Measurements from ENCODE around the gene FOXQ1.

FOXQ1 gene

DNA sequence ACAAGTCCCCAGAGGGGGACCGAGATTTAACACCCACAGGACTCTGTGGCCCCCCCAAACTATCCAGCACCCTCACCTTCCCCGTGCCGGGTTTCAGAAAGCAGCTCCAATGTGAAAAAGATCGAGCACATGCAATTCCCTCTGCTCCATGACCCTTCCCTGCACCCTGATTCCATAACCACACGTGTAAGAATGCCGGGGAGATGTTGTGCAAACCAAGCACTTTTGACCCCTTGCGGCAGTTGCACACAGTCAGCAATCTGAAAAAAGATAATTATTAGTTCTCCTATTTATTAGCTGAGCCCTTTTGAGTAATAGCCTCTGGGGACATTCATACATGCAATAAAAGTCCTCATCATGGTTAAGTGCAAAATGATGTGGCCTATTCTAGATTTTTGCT lies 13.0 kb downstream of the FOXQ1 start:
- no peak overlapping the region for H3K27ac ChIP-seq
- H3K4me3 ChIP-seq (ENCODE audit: low read depth in 1 of 2, low read length in 1 of 2): no peak overlapping the region
- H3K9me3 ChIP-seq: no peaks in the 10 kb centered on the region
- peaks cover 61% of the 10 kb centered on the region for H3K27me3 ChIP-seq
- H3K4me1 ChIP-seq (ENCODE audit: control insufficient read depth in 1 of 2, insufficient read depth in 1 of 2, low read depth in 1 of 2, low read length in 1 of 2): no peaks in the 10 kb centered on the region
- no peaks in the 10 kb centered on the region for H3K36me3 ChIP-seq
- TF ChIP-seq, protein P1, sequence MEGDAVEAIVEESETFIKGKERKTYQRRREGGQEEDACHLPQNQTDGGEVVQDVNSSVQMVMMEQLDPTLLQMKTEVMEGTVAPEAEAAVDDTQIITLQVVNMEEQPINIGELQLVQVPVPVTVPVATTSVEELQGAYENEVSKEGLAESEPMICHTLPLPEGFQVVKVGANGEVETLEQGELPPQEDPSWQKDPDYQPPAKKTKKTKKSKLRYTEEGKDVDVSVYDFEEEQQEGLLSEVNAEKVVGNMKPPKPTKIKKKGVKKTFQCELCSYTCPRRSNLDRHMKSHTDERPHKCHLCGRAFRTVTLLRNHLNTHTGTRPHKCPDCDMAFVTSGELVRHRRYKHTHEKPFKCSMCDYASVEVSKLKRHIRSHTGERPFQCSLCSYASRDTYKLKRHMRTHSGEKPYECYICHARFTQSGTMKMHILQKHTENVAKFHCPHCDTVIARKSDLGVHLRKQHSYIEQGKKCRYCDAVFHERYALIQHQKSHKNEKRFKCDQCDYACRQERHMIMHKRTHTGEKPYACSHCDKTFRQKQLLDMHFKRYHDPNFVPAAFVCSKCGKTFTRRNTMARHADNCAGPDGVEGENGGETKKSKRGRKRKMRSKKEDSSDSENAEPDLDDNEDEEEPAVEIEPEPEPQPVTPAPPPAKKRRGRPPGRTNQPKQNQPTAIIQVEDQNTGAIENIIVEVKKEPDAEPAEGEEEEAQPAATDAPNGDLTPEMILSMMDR (IDR thresholded peaks at IDR 0.05): no peak

DNA sequence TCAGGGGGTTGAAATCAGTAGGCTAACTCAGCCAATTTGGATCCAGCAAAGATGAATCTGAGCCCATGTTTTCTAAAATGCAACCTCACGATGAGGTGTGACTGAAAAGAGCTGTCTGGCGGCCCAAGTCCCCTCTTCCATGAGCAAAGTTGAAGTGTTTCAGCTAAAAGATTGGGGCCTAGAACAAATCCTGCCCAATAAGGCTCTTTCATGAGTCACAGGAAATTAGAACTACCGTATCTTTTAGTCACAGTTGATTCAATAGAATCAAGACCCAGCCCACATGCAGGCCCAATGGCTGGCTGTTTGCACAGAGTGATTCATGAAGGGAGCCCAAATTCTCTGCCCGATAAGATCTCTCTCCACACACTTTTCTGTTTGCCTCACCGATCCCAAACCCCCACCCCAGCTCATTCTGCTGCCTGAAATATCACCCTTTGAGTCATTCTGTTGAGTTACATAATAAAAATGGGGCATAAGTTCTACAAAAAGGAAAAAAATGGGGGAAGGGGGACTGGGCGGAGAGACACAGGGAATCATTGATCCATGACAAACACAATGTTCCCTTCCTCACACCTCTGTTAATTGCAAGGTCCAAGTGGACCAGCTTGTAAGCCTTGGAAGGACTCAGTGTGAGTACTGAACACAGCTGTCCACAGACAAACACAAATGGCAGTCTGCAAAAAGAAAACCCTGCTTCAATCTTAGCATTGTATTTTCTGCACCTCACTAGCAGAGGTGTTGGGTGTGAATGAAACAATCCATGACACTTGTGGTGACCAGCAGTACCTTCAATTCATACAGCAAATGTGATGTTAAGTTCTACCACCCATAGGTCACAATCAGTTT lies 13.8 kb downstream of the FOXQ1 start:
- H3K4me1 ChIP-seq (ENCODE audit: control insufficient read depth in 1 of 2, insufficient read depth in 1 of 2, low read depth in 1 of 2, low read length in 1 of 2): no peaks in the 10 kb centered on the region
- H3K27ac ChIP-seq: no peak overlapping the region
- peaks cover 61% of the 10 kb centered on the region for H3K27me3 ChIP-seq
- H3K4me3 ChIP-seq (ENCODE audit: low read depth in 1 of 2, low read length in 1 of 2): no peak overlapping the region
- TF ChIP-seq, protein P1 (IDR thresholded peaks at IDR 0.05): no peak
- H3K36me3 ChIP-seq: no peaks in the 10 kb centered on the region
- no peaks in the 10 kb centered on the region for H3K9me3 ChIP-seq

DNA sequence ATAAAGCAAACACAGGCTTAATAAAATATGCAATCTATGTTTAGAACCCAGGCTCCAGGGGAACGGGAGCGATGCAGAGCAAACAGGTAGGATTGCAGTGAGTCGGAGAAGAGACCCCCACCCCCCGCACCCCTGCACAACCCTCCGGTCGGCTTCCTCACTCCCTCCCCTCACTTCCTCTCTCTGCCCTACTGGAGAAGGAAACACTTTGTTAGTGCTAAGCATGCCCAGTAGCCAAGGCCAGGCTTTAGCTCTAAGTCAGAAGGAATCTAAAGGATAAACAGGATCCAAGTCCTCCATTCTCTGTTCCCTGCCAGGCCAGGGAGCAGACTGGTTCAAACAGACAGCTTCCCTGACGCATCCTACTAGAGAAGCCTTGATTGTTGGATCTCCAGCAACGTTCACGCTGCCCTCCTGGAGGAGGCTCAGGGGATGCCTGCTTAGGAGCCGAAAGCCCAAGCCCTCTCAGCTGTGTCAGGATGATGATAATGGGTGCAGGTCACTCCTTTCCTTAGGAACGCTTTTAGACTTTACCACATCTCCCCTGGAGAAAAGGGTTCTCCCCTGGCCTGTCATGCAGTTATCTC lies 14.7 kb downstream of the FOXQ1 start:
- Histone ChIP-seq H3K27me3 (peaks cover 59% of the 10 kb centered on the region), H3K4me1 (ENCODE audit: control insufficient read depth in 1 of 2, insufficient read depth in 1 of 2, low read depth in 1 of 2, low read length in 1 of 2) (no peaks in the 10 kb centered on the region), H3K4me3 (ENCODE audit: low read depth in 1 of 2, low read length in 1 of 2) (no peak overlapping the region), H3K27ac (no peak overlapping the region), H3K36me3 (no peaks in the 10 kb centered on the region), H3K9me3 (no peaks in the 10 kb centered on the region)
- TF ChIP-seq, protein P1 (IDR thresholded peaks at IDR 0.05): no peak

DNA sequence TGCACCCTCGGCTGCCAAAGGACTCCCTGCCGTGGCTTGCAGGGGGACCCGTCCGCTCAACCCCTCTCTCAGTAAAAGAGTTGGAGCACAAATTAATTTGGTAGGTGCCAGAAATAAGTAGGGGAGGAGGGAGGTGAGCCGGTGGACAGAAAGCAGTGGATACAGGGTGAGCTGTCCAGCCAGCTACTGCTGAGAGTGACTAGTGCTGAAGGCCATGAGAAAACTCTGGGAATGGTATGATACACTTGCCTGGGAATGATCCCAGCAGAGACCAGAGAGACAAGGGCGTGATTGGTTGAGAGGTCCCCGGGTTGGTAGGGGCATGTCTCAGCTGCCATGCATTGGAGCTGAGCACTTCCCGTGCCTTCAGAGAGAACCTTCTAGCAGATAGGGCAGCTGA lies 15.7 kb downstream of the FOXQ1 start:
- Histone ChIP-seq H3K27ac (no peak overlapping the region), H3K36me3 (no peaks in the 10 kb centered on the region), H3K4me3 (ENCODE audit: low read depth in 1 of 2, low read length in 1 of 2) (no peak overlapping the region), H3K4me1 (ENCODE audit: control insufficient read depth in 1 of 2, insufficient read depth in 1 of 2, low read depth in 1 of 2, low read length in 1 of 2) (no peaks in the 10 kb centered on the region), H3K27me3 (peaks cover 49% of the 10 kb centered on the region), H3K9me3 (no peaks in the 10 kb centered on the region)
- TF ChIP-seq, protein P1 (IDR thresholded peaks at IDR 0.05): no peak

DNA sequence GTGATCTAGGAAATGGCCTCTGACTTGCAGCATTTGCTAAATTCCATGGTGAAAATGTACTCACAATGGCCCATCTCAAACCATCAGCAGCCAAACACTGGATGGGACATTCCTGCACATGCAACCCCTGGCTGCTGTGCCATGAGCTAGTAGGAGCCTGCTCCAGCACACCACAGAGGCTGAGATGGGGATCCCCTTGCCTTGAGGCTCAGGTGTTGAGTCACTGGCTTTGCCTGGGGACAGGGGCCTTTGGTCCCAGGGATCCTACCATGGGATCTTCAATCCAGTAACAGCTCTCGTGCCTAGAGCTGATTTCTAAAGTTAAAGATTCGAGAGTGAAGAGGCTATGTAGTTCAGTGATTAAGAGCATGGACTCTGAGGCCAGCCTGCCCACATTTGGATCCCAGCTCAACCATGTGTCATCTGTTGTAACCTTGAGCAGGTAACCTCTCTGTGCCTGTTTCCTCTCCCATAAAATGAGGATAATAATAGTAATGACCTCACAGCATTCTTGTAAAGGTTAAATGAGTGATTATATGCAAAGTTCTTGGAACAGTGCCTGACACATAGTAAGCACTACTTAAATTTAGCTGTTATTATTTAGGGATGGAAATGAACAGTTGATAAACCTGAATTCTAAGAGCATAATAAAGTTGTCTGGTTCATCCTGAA lies 16.4 kb downstream of the FOXQ1 start:
- Histone ChIP-seq H3K4me1 (ENCODE audit: control insufficient read depth in 1 of 2, insufficient read depth in 1 of 2, low read depth in 1 of 2, low read length in 1 of 2) (no peaks in the 10 kb centered on the region), H3K27ac (no peak overlapping the region), H3K4me3 (ENCODE audit: low read depth in 1 of 2, low read length in 1 of 2) (no peak overlapping the region), H3K36me3 (no peaks in the 10 kb centered on the region), H3K9me3 (no peaks in the 10 kb centered on the region), H3K27me3 (peaks cover 47% of the 10 kb centered on the region)
- TF ChIP-seq, protein P1 (IDR thresholded peaks at IDR 0.05): no peak
